ENCODE measurements around the gene COL17A1.

DNA sequence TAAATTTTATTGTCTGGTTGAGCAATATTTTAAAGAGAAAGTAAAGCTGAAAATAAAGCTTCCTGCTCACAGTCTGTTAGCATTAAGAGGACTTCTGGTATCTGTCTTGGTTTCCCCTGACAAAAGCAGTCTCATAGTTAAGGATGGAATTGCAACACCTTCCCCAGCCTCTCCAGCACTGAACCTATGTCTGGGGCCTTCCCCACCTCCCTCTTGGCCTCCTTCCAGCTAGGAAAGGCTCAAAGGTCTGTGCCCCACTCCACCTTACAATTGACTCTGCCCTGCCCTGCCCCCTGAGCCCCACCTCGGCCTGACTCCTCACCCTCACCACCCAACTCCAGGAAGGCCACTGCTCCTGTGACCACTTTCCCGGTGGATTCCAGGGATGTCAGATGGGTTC lies 33.2 kb downstream of the COL17A1 start:
- TF ChIP-seq, protein P1, sequence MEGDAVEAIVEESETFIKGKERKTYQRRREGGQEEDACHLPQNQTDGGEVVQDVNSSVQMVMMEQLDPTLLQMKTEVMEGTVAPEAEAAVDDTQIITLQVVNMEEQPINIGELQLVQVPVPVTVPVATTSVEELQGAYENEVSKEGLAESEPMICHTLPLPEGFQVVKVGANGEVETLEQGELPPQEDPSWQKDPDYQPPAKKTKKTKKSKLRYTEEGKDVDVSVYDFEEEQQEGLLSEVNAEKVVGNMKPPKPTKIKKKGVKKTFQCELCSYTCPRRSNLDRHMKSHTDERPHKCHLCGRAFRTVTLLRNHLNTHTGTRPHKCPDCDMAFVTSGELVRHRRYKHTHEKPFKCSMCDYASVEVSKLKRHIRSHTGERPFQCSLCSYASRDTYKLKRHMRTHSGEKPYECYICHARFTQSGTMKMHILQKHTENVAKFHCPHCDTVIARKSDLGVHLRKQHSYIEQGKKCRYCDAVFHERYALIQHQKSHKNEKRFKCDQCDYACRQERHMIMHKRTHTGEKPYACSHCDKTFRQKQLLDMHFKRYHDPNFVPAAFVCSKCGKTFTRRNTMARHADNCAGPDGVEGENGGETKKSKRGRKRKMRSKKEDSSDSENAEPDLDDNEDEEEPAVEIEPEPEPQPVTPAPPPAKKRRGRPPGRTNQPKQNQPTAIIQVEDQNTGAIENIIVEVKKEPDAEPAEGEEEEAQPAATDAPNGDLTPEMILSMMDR (IDR thresholded peaks at IDR 0.05) = no peak
- no peak for TF ChIP-seq POLR2A (IDR thresholded peaks at IDR 0.05)
